Fibroblast of villous mesenchyme (primary cell): ENCODE data around the gene DBP. TPM values are rescaled to one million over a fixed set of nuclear protein-coding genes. Genes with fewer than 3 reads are reported as not detected.

Experiments
- DNase-seq: peaks from one replicate; pipeline ENCODE4 v3.0.0-alpha.2; 2010; ENCODE audit warnings: low read depth
- H3K4me3 ChIP-seq: 2 replicates; pipeline ENCODE4 v1.5.1; 2011; ENCODE audit warnings: low read depth, mild to moderate bottlenecking, low read length
- CTCF ChIP-seq: IDR thresholded peaks from 2 replicates; pipeline ENCODE4 v1.5.1; 2012; ENCODE audit warnings: low read depth, mild to moderate bottlenecking, low read length; ENCODE audit not compliant: insufficient read depth
- total RNA-seq: library from RNA; depleted of rRNA; stranded (reverse); fragments of >200 nt; gene quantifications from 2 replicates; pipeline ENCODE4 v1.2.3, GENCODE V29; 2012

The DBP gene
- total RNA-seq, 1 donor, result 6.9 TPM

- no peak within 1 kb of the TSS for H3K4me3 ChIP-seq
- no peak for DNase-seq
- no peak for TF ChIP-seq CTCF
Measured at GRCh38 chr19:48672994-48673393, 35.8 kb upstream of the DBP start, which contains the start of gene NTN5. Gene NTN5, minus strand, starts transcription at chr19:48673017. Its CDS starts 2,031 bp downstream, at chr19:48670986.

- H3K4me3 ChIP-seq, result no peak overlapping the region
- TF ChIP-seq CTCF, result no peak
- DNase-seq, result no peak
Measured at GRCh38 chr19:48671446-48671995, 34.3 kb upstream of the DBP start.

- no peak for TF ChIP-seq CTCF
- H3K4me3 ChIP-seq, result no peak overlapping the region
- no peak for DNase-seq
Measured at GRCh38 chr19:48670699-48671445, 33.7 kb upstream of the DBP start.

- no peak for TF ChIP-seq CTCF
- DNase-seq, result no peak
- H3K4me3 ChIP-seq, result no peak overlapping the region
Measured at GRCh38 chr19:48669903-48670668, 32.9 kb upstream of the DBP start.

GRCh38 chr19:48668761-48669160 lies 31.6 kb upstream of the DBP start:
- no peak for DNase-seq
- TF ChIP-seq CTCF, result no peak

GRCh38 chr19:48668332-48668731 lies 31.2 kb upstream of the DBP start:
- no peak for DNase-seq
- no peak for TF ChIP-seq CTCF
- H3K4me3 ChIP-seq, result no peak overlapping the region

More at GRCh38 chr19:48668761-48669160, 31.6 kb upstream of the DBP start:
- no peak overlapping the region for H3K4me3 ChIP-seq
